DND-41 (cell line): ENCODE results near the gene LRRC57.

Experiments used
- EZH2 ChIP-seq: IDR thresholded peaks from 3 replicates; pipeline ENCODE4 v1.6.1; 2012; ENCODE audit warnings: borderline replicate concordance, low read depth, mild to moderate bottlenecking, moderate library complexity, low read length, inconsistent platforms; ENCODE audit not compliant: severe bottlenecking
- TF ChIP-seq, protein P1 (sequence below): IDR thresholded peaks from 2 replicates; pipeline ENCODE4 v1.5.1; 2012; ENCODE audit warnings: borderline replicate concordance, low read length, moderate library complexity, mild to moderate bottlenecking; ENCODE audit not compliant: poor library complexity, severe bottlenecking; ENCODE audit errors: extremely low read depth

DNA sequence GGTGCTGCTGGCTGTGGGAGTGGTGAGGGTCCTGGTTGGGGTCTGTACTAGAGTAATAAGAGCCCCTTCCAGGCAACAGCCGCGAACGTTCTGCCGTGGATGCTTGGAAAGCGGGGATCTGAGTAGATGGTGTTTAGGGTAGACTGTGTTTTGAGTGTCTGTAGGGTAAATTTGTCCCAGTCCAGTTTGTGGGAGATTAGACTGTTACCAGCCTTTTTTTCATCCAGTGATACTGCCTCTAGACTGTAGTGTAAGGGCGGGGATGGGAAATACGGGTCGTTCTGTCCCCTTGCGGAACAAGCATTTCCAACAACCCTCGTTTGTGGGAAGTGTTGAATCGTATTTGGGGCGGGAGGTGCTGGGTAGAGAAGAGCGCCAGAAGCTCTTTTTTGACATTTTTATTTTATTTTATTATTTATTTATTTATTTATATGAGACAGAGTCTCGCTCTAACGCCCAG lies 469 bp upstream of the LRRC57 start:
- TF ChIP-seq, protein P1, sequence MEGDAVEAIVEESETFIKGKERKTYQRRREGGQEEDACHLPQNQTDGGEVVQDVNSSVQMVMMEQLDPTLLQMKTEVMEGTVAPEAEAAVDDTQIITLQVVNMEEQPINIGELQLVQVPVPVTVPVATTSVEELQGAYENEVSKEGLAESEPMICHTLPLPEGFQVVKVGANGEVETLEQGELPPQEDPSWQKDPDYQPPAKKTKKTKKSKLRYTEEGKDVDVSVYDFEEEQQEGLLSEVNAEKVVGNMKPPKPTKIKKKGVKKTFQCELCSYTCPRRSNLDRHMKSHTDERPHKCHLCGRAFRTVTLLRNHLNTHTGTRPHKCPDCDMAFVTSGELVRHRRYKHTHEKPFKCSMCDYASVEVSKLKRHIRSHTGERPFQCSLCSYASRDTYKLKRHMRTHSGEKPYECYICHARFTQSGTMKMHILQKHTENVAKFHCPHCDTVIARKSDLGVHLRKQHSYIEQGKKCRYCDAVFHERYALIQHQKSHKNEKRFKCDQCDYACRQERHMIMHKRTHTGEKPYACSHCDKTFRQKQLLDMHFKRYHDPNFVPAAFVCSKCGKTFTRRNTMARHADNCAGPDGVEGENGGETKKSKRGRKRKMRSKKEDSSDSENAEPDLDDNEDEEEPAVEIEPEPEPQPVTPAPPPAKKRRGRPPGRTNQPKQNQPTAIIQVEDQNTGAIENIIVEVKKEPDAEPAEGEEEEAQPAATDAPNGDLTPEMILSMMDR, result no peak
- no peak for TF ChIP-seq EZH2
